Nucleus accumbens (tissue), 56 donors: ENCODE data around the gene IGFL1.
"Not testable (repeated sequence)": the region's sequence is repeated elsewhere in the genome, so short reads cannot be mapped to it uniquely, and the experiment has no call there.

Experiments used
- DNase-seq, 56 donors: peaks; one replicate each; lab custom pipeline; 2025; lab: John Stamatoyannopoulos, UW

Gene IGFL1

GRCh38 chr19:46262684-46263296 is 33.2 kb downstream of the IGFL1 start:
- DNase-seq: not testable (repeated sequence)

DNA sequence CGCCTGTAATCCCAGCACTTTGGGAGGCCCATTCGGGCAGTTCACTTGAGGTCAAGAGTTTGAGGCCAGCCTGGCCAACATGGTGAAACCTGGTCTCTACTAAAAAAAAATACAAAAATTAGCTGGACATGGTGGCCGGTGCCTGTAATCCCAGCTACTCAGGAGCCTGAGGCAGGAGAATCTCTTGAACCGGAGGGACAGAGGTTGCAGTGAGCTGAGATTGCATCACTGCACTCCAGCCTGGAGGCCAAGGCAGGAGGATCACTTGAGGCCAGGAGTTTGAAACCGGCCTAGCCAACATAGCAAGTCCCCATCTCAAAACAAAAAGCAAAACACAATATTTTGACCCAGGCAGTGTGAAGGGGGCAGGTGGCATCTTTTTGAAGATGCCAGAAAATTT is 35.3 kb downstream of the IGFL1 start:
- not testable (repeated sequence) for DNase-seq

DNA sequence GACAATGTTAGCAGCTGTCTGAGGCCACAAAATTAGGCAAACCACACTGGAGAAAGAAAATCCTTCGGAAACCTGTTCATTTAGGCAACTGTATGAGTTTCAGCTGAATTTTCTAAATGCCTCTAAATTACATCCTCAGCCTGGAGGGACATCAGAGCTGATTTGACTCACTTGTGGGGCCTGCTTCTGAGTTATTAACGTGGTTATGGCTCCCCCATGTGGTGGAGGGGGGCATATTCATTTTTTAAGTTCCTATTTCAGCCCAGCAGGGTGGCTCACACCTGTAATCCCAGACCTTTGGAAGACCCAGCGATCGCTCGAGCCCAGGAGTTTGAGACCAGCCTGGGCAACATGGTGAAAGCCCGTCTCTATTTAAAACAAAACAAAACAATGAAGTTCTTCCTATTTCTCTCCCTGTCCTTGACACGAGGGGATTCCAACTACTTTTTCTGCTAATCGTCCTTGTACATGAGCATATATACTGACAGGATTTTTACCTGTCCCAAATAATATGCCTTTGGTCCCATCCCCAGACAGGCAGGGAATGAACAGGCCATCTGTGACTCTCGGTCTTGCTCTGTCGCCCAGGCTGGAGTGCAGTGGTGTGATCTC is 35.8 kb downstream of the IGFL1 start:
- peak in 50 of 56 donors; percentile 4 to 84 (median 42) for DNase-seq

GRCh38 chr19:46269101-46269500 is 39.6 kb downstream of the IGFL1 start:
- DNase-seq: no peak

DNA sequence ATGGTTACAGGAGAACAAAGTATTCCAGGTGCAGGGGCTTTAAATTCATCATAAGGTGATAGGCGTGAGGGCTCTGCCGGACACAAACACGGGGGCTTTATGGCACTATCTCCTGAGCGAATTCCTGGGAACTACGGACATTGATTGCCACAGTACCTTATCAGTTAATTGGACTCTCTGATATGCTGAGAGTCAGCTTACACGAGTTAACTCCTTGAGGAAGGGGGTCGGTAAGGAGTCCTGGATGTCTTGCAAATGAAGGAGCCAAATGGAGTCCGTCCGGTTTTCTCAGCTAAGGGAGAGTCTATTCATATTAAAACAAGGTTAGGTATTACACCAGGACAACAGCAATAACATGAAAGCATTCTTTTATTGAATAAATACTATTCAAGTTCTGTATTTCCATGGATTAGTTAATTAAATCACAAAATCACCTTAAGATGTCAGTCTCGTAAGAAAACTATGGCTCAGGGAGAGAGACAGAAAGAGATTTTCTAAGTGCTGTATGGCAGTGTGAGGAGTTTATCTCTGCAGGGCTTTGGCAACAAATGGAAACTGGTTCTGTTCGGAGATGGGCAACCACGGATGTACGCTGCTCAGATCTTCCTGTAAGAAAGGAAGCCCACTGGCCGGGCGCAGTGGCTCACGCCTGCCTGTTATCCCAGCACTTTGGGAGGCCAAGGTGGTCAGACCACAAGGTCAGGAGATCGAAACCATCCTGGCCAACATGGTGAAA is 41.1 kb downstream of the IGFL1 start:
- no peak for DNase-seq

- no peak for DNase-seq
Measured at GRCh38 chr19:46271481-46272197, 42.1 kb downstream of the IGFL1 start.

GRCh38 chr19:46273931-46274330 is 44.4 kb downstream of the IGFL1 start:
- DNase-seq: not testable (repeated sequence)

DNA sequence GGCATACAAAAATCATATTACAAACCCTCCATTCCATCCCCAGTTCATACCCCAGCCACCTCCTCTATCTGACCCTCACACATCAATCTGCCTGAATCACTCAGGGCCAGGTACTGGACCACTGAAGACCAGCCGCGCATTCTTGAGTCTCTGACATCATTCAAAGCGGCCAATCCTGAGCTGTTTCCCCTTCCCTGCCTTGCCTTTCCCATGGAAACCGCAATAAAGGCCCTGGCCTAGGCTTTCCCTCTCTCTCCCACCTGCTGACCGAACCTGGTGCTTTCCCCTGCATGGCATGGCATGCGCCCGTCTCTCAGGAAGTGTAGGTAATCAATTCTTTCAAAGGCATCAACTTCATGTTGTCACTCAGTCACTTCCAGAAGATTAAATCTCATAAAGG is 49.6 kb downstream of the IGFL1 start:
- DNase-seq: no peak
